GM13976 (cell line): Measurements from ENCODE around the gene SH3PXD2B.

Source experiments
- DNase-seq: peaks from one replicate; pipeline ENCODE4 v3.0.0; 2012; ENCODE audit warnings: low spot score
- in situ Hi-C: fragments of 300-500 bp; cut with MboI; formaldehyde crosslinking; loops from one replicate; pipeline ENCODE4 v1.12.0; 2022; ENCODE audit warnings: low sequenced_read_pairs, mixed read lengths, inconsistent platforms; ENCODE audit not compliant: unreplicated experiment
- TF ChIP-seq, protein P1 (sequence below): IDR thresholded peaks from 2 replicates; pipeline ENCODE4 v1.5.1; 2012; ENCODE audit warnings: borderline replicate concordance, mild to moderate bottlenecking; ENCODE audit not compliant: insufficient read depth; ENCODE audit errors: extremely low read depth, missing control alignments, control extremely low read depth

Gene SH3PXD2B

DNA sequence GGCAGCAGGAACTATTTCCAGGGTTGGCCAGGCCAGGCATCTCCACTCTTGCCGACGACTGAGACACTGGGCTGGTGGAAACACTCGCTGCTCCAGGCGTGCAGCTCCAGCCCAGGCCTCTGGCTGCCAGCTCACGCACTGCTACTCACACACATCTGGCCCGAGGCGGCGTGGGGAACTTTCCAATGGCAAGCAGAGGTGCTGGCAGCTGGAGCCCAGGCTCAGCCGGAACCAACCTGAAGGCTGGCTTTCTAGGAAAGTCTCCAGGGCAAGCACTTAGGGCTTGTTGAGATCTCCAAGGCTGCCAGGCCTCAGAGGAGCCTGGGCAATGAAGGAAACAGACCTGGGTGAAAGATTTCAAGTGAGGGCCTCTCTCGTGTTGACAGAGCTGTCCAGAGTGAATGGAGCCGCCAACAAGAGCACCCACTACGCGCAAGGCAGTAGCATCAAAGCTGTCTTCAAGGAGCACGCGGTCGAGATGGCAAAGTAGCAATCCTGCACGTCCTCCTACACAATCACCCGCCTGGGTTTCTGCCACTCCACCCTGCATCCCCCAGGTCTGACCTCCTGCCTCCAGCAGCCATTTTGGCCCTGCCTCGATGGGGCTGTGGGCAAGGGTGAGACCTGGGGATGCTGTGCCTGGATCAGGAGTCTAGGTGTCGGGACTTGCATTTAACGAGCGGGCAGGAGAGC lies 14.4 kb downstream of the SH3PXD2B start:
- in situ Hi-C loops, result no loop called here
- no peak for DNase-seq
- TF ChIP-seq, protein P1, sequence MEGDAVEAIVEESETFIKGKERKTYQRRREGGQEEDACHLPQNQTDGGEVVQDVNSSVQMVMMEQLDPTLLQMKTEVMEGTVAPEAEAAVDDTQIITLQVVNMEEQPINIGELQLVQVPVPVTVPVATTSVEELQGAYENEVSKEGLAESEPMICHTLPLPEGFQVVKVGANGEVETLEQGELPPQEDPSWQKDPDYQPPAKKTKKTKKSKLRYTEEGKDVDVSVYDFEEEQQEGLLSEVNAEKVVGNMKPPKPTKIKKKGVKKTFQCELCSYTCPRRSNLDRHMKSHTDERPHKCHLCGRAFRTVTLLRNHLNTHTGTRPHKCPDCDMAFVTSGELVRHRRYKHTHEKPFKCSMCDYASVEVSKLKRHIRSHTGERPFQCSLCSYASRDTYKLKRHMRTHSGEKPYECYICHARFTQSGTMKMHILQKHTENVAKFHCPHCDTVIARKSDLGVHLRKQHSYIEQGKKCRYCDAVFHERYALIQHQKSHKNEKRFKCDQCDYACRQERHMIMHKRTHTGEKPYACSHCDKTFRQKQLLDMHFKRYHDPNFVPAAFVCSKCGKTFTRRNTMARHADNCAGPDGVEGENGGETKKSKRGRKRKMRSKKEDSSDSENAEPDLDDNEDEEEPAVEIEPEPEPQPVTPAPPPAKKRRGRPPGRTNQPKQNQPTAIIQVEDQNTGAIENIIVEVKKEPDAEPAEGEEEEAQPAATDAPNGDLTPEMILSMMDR, result no peak

DNA sequence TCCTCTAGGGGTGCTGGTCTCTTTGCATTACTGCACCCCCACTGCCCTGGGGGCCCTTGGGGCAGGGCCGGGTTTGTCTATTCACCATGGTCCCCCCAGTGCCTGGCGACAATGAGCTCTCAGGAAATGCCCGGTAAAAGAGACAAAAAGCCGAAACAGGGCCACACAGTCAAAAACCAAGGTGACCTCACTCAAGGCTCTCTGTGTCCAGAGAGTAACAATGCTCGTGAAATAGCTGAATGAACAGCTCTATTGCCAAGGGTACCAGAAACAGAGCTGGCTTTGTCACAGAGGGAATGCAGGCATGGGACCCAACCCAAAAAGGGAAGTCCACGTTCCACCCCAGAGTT lies 16.0 kb downstream of the SH3PXD2B start:
- DNase-seq, result no peak
- in situ Hi-C loops, result no loop called here
- TF ChIP-seq, protein P1, result no peak

DNA sequence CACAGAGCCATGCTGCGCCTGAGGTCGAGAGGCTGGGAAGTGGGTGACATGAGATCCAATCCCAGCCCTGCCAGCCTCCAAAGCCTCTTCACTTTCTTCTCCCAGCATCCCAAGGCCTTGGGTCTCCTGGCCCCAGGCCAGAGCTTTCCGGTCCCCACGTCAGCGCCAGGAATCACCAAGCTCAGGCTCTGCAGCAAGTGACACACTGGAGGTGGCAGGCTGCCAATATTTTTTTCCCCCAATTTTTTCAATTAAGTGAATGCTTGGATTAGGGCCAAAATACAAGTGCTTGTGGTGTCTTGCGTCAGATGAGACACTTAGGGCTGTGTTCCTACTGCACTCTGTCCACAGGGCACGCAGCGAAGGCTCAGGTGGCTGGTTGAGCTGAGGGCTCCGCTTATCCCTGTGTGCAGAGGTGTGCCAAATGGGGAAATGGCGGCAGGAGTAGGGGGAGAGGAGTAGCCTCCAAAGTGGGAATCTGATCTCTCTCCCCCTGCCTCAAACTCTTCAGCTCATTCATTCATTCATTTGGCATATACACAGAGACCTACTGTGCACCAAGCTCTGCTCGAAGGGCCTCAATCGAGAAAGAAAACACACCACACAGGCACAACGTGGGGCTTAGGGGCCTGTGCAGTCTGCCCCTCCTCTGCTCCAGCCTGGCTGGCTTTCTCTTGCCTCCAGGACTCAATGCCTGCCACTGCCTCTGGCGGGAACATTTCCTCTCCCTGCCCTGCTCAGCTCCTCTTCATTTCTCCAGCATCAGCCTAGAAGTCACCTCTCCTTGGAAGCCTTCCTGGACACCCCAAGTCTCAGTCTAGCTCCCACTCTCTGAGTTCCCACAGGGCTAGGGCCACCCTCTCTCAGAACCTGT lies 16.6 kb downstream of the SH3PXD2B start:
- TF ChIP-seq, protein P1, result no peak
- no peak for DNase-seq

DNA sequence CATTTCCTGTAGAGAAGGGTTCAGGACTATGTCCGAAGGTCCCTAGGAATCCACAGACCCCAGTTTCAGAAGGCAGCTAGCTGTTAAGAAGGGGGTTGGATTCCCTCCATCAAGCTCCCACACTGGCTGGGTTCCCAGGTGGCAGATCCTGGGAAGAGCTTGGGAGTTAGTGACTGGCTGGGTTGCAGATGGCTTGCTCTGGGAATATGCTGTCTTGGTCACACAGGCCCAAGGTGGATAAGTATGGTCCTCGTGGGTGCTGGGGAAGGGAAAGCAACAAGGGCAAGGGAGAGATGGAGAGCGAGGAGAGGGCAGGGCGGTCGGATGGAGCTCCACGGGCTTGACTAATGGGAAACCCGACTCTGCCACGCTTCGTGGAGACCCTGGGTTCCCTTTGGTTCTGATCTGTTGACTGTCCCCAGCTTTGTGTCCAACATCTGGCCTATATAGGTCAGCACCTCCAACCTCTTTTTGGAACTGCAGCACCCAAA lies 17.4 kb downstream of the SH3PXD2B start:
- DNase-seq, result no peak
- in situ Hi-C loops, result no loop called here
- TF ChIP-seq, protein P1, result no peak

More for the DNA sequence above, 16.6 kb downstream of the SH3PXD2B start:
- in situ Hi-C loops, result no loop called here

DNA sequence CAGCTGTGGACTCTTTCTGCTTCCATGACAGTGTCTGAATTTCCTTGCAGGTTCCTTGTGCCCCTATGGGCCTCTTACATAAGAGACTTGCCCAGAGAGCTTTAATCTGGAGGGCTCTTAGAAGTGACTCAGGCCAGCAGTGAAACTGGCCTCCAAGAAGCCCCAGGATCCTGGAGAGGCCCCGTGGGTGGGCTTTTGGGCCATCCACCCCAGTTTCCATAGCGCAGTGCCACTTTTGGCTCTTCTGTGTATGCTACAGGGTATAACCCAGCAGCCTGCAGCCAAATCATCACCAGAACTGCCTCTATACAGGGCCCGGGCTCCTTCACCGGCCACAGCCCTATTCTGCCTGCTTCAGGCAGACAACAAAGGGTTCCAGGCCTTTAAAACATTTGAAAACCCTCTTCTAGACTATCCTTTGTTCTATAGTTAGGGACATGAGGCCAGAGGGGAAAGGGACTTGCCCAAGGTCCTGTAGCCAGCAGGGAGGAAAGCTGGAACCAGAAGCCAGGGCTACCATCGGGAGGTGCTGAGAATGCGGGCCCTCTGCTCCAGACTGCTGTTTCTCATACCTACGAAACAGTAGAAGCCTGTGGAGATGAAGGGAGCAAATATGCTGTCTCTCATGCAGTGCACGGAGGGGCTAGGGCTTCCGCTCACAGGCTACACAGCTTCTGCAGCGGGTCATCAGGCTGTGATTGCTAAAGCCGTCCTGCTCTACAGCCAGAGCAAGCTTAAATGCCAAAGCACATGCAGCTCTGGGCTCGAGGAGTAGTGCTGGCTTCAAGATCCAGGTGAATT lies 18.0 kb downstream of the SH3PXD2B start:
- no peak for DNase-seq
- TF ChIP-seq, protein P1, result no peak
- in situ Hi-C loops, result no loop called here
